OCI-LY1 (cell line): Measurements from ENCODE around the gene FRMD4A.

Source experiments
- H2AFZ ChIP-seq: fragments of 200-600 bp; sonication (generic), shearing (Covaris generic); 2 replicates; pipeline ENCODE4 v1.6.0; 2014; ENCODE audit warnings: antibody characterized with exemption, mild to moderate bottlenecking, low read length
- H3F3A ChIP-seq: fragments of 200-600 bp; sonication (generic), shearing (Covaris generic); 2 replicates; pipeline ENCODE4 v1.6.0; 2014; ENCODE audit warnings: mild to moderate bottlenecking, antibody characterized with exemption, low read length, moderate library complexity; ENCODE audit not compliant: insufficient read depth
- H3K27ac ChIP-seq: fragments of 200-600 bp; sonication (generic); 2 replicates; pipeline ENCODE4 v1.5.1; 2014; ENCODE audit warnings: low read length, mixed run types, mild to moderate bottlenecking, low read depth; ENCODE audit not compliant: poor library complexity, severe bottlenecking
- H3K27me3 ChIP-seq: fragments of 200-600 bp; sonication (generic); 2 replicates; pipeline ENCODE4 v1.6.0; 2014; ENCODE audit warnings: antibody characterized with exemption, mild to moderate bottlenecking, low read length, moderate library complexity; ENCODE audit not compliant: insufficient read depth
- H3K36me3 ChIP-seq: fragments of 200-600 bp; sonication (generic); 2 replicates; pipeline ENCODE4 v1.6.1; 2014; ENCODE audit warnings: mild to moderate bottlenecking, antibody characterized with exemption, low read length, moderate library complexity, mixed read lengths; ENCODE audit not compliant: insufficient read depth
- H3K4me1 ChIP-seq: fragments of 200-600 bp; sonication (generic); 2 replicates; pipeline ENCODE4 v1.5.1; 2014; ENCODE audit warnings: mild to moderate bottlenecking, low read length, moderate library complexity; ENCODE audit not compliant: insufficient read depth, severe bottlenecking
- H3K4me2 ChIP-seq: fragments of 200-600 bp; sonication (generic), shearing (Covaris generic); 2 replicates; pipeline ENCODE4 v1.6.1; 2014; ENCODE audit warnings: low read length
- H3K4me3 ChIP-seq: fragments of 200-600 bp; sonication (generic); 2 replicates; pipeline ENCODE4 v1.5.1; 2014; ENCODE audit warnings: low read length, low read depth, mild to moderate bottlenecking, mixed read lengths; ENCODE audit not compliant: poor library complexity, severe bottlenecking
- H3K79me2 ChIP-seq: fragments of 200-600 bp; shearing (Covaris generic); 2 replicates; pipeline ENCODE4 v1.6.1; 2016; ENCODE audit warnings: mixed run types, low read length, mixed read lengths; ENCODE audit not compliant: insufficient read depth
- H3K9ac ChIP-seq: fragments of 200-600 bp; sonication (generic), shearing (Covaris generic); 2 replicates; pipeline ENCODE4 v1.6.1; 2014; ENCODE audit warnings: mild to moderate bottlenecking, low read length, mixed read lengths
- H3K9me2 ChIP-seq: fragments of 200-600 bp; sonication (generic), shearing (Covaris generic); 2 replicates; pipeline ENCODE4 v1.6.1; 2014; ENCODE audit warnings: low read depth, mild to moderate bottlenecking, low read length, mixed read lengths
- H3K9me3 ChIP-seq: fragments of 200-600 bp; shearing (Covaris generic); 2 replicates; pipeline ENCODE4 v1.6.1; 2014; ENCODE audit warnings: low read length, mixed read lengths
- H4K20me1 ChIP-seq: fragments of 200-600 bp; sonication (generic), shearing (Covaris generic); 2 replicates; pipeline ENCODE4 v1.6.0; 2016; ENCODE audit warnings: mild to moderate bottlenecking, low read length; ENCODE audit not compliant: insufficient read depth
- CTCF ChIP-seq: fragments of 200-600 bp; sonication (generic), shearing (Covaris generic); IDR thresholded peaks from 2 replicates; pipeline ENCODE4 v1.5.1; 2017; ENCODE audit warnings: mild to moderate bottlenecking, antibody characterized with exemption, low read length, moderate library complexity, mixed read lengths
- EZH2 ChIP-seq: fragments of 200-600 bp; sonication (generic), shearing (Covaris generic); IDR thresholded peaks from 2 replicates; pipeline ENCODE4 v1.8.0; 2017; ENCODE audit warnings: borderline replicate concordance, mixed run types, mild to moderate bottlenecking, antibody characterized with exemption, low read length, moderate library complexity, mixed read lengths

Gene FRMD4A

GRCh38 chr10:13885238-13885990 is 445.3 kb downstream of the FRMD4A start:
- Histone ChIP-seq H4K20me1 (no peaks in the 10 kb centered on the region), H3K79me2 (no peaks in the 10 kb centered on the region), H3K36me3 (no peaks in the 10 kb centered on the region), H3F3A (no peaks in the 10 kb centered on the region), H3K27me3 (no peaks in the 10 kb centered on the region; the same call in 1 of the 2 replicates), H3K9ac (no peak overlapping the region), H2AFZ (no peak overlapping the region), H3K4me1 (no peaks in the 10 kb centered on the region), H3K9me3 (no peaks in the 10 kb centered on the region), H3K9me2 (no peaks in the 10 kb centered on the region), H3K4me3 (no peak overlapping the region), H3K4me2 (no peak overlapping the region), H3K27ac (no peak overlapping the region)
- no peak for TF ChIP-seq CTCF
- no peak for TF ChIP-seq EZH2

- Histone ChIP-seq H3K27me3 (no peaks in the 10 kb centered on the region), H3K4me3 (no peak overlapping the region), H3K79me2 (no peaks in the 10 kb centered on the region), H3K4me2 (no peak overlapping the region), H3K9me2 (no peaks in the 10 kb centered on the region), H3K27ac (no peak overlapping the region), H2AFZ (no peak overlapping the region), H4K20me1 (no peaks in the 10 kb centered on the region), H3K9ac (no peak overlapping the region), H3K9me3 (no peaks in the 10 kb centered on the region), H3K4me1 (no peaks in the 10 kb centered on the region), H3K36me3 (no peaks in the 10 kb centered on the region), H3F3A (no peaks in the 10 kb centered on the region)
- TF ChIP-seq EZH2, result no peak
- TF ChIP-seq CTCF, result no peak
Observed at GRCh38 chr10:13883636-13884444, 446.9 kb downstream of the FRMD4A start.

- no peaks in the 10 kb centered on the region for H3K4me1 ChIP-seq
- no peak overlapping the region for H2AFZ ChIP-seq
- no peaks in the 10 kb centered on the region for H3K27me3 ChIP-seq
- no peak for TF ChIP-seq EZH2
- TF ChIP-seq CTCF, result no peak
- H3K36me3 ChIP-seq, result no peaks in the 10 kb centered on the region
- no peaks in the 10 kb centered on the region for H4K20me1 ChIP-seq
- H3K79me2 ChIP-seq, result no peaks in the 10 kb centered on the region
- no peak overlapping the region for H3K27ac ChIP-seq
- H3K9ac ChIP-seq, result no peak overlapping the region
- no peaks in the 10 kb centered on the region for H3K9me3 ChIP-seq
- no peak overlapping the region for H3K4me3 ChIP-seq
- no peak overlapping the region for H3K4me2 ChIP-seq
- no peaks in the 10 kb centered on the region for H3F3A ChIP-seq
- no peaks in the 10 kb centered on the region for H3K9me2 ChIP-seq
Observed at GRCh38 chr10:13882119-13882711, 448.5 kb downstream of the FRMD4A start.
